ENCODE measurements around the gene TTC34. TPM values are rescaled to one million over a fixed set of nuclear protein-coding genes. Genes with fewer than 3 reads are reported as not detected.
A peak's percentile ranks its signal among the peaks of the same experiment; 100 is the strongest.

Gene TTC34
- total RNA-seq, 2 donors from 2014 or later = under 0.01 to 0.52 TPM

DNA sequence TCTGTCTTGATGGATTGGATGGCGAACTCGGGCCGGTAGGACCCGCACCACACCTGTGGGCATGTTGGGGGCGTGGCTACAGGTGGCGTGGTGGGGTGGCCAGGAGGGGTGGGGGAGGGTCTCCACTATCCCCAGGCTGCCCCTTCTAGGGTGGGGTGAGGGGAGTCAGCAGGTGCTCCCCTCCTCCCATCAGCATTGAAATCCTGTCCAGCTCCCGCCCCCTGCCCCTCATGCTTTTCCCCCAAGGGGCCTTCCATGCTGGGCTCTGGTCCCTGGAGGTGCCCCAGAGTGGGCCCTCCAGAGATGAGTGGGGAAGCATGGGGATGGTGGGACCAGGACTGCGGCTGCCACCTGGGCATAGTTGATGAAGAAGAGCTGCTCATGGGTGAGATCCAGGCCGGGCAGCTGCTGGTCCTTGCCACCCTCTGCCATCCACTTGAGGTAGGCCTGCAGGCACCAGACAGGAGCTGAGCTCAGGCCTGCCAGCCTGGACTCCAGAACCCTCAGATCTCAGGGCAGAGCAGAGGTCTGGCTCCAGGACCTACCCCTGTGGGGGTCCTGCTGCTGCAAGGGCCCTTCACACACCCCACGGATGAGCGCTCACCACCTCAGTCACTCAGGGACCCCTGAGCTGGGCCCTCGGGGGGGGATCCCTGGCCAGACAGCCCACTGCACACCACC is 209.8 kb downstream of the TTC34 start:
- Histone ChIP-seq H3K9me3 (no peaks in the 10 kb centered on the region), H3K27ac (no peak overlapping the region), H3K36me3 (replicated peaks in 1 of 2; ENCODE audit: insufficient read depth in 1 of 2, low read depth in 2 of 2) (no peaks in the 10 kb centered on the region), H3K4me3 (no peak overlapping the region), H3K27me3 (no peaks in the 10 kb centered on the region), H3K4me1 (peaks cover 29% of the 10 kb centered on the region)
- 85 to 96% methylated on average over 4 to 11 of the region's 12 CpGs for WGBS, 2 donors
- DNase-seq (peak in 1 of 4 donors; percentile 5), ATAC-seq (no peak)
- intact Hi-C loops (cut with DNase I) = no loop called here
- TF ChIP-seq, protein P1, sequence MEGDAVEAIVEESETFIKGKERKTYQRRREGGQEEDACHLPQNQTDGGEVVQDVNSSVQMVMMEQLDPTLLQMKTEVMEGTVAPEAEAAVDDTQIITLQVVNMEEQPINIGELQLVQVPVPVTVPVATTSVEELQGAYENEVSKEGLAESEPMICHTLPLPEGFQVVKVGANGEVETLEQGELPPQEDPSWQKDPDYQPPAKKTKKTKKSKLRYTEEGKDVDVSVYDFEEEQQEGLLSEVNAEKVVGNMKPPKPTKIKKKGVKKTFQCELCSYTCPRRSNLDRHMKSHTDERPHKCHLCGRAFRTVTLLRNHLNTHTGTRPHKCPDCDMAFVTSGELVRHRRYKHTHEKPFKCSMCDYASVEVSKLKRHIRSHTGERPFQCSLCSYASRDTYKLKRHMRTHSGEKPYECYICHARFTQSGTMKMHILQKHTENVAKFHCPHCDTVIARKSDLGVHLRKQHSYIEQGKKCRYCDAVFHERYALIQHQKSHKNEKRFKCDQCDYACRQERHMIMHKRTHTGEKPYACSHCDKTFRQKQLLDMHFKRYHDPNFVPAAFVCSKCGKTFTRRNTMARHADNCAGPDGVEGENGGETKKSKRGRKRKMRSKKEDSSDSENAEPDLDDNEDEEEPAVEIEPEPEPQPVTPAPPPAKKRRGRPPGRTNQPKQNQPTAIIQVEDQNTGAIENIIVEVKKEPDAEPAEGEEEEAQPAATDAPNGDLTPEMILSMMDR (IDR thresholded peaks at IDR 0.05) = no peak
- TF ChIP-seq POLR2A (IDR thresholded peaks at IDR 0.05) = no peak

DNA sequence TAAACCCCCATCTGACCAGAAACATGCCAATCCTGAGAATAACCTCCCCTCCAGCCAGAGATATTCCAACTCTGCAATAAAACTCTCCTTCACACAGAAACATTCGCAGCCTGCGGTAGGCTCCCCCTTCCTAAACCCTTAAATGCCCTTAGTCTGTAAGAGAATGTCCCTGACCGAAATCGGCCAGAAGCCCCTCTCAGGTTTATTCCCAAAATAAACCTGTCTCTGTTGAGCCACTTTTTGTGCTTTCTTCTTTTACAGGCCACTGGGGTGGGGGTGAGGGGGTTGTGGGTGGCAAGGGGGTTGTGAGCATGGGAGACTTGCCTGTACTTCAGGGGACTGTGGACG is 210.3 kb downstream of the TTC34 start:
- peaks cover 29% of the 10 kb centered on the region for H3K4me1 ChIP-seq
- H3K27ac ChIP-seq = no peak overlapping the region
- DNase-seq (no peak), ATAC-seq (no peak)
- no peak overlapping the region for H3K4me3 ChIP-seq
- H3K9me3 ChIP-seq = no peaks in the 10 kb centered on the region
- intact Hi-C loops (cut with DNase I) = no loop called here
- no peaks in the 10 kb centered on the region for H3K36me3 ChIP-seq (replicated peaks in 1 of 2; ENCODE audit: insufficient read depth in 1 of 2, low read depth in 2 of 2)
- TF ChIP-seq, protein P1 (IDR thresholded peaks at IDR 0.05) = no peak
- no peak for TF ChIP-seq POLR2A (IDR thresholded peaks at IDR 0.05)
- H3K27me3 ChIP-seq = no peaks in the 10 kb centered on the region
- WGBS, 2 donors = 83 to 85% methylated on average over 4 to 5 of the region's 5 CpGs

DNA sequence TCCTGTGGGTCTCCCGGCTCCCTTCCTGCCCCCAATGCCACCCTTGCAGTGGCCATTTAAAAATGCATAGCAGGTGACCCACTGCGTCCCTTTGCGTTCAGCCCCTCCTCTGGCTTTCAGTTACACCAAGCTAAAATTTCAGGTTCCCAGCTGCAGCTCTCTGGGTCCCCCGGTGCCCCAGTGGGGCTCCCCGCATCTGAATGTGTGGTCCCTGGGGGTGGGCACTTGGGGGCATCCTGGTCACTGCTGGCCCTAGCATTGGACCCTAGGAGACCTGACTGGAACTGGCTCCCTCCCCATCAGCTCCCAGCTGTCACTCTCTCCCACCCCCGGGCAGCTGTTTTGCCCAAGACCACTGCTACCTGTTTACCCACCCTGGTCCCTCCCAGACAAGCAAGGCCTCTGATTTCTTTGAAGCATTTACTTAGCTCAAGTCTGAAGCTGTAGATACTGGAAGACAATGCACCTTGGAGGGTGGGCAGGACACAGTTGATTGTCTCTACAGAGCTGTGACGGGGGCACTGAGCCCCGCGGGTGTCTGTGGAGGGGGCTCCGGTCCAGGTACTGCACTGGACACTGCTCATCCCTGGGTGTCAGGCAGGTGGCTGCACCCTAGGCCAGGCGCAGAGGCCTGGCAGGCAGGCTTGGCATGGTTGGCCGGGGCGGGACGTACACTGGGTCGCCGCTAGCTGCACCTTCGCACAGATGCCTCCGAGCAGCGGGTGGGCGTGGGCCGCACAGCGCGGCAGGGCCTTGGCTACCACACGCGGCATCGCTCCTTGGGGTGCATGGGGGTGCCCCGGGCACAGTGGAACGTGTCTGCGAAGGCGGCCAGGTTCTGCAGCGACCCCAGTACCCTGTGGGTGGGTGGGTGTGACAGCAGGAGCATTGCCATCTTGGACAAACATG is 211.0 kb downstream of the TTC34 start:
- Histone ChIP-seq H3K27ac (no peak overlapping the region), H3K4me3 (no peak overlapping the region), H3K9me3 (no peaks in the 10 kb centered on the region), H3K4me1 (peaks cover 32% of the 10 kb centered on the region), H3K27me3 (no peaks in the 10 kb centered on the region), H3K36me3 (replicated peaks in 1 of 2; ENCODE audit: insufficient read depth in 1 of 2, low read depth in 2 of 2) (no peaks in the 10 kb centered on the region)
- no peak for TF ChIP-seq POLR2A (IDR thresholded peaks at IDR 0.05)
- TF ChIP-seq, protein P1 (IDR thresholded peaks at IDR 0.05) = no peak
- intact Hi-C loops (cut with DNase I) = no loop called here
- no peak for ATAC-seq
- DNase-seq = peak in 1 of 4 donors; percentile 4
- WGBS, 2 donors = 95 to 98% methylated on average over 15 to 23 of the region's 31 CpGs

DNA sequence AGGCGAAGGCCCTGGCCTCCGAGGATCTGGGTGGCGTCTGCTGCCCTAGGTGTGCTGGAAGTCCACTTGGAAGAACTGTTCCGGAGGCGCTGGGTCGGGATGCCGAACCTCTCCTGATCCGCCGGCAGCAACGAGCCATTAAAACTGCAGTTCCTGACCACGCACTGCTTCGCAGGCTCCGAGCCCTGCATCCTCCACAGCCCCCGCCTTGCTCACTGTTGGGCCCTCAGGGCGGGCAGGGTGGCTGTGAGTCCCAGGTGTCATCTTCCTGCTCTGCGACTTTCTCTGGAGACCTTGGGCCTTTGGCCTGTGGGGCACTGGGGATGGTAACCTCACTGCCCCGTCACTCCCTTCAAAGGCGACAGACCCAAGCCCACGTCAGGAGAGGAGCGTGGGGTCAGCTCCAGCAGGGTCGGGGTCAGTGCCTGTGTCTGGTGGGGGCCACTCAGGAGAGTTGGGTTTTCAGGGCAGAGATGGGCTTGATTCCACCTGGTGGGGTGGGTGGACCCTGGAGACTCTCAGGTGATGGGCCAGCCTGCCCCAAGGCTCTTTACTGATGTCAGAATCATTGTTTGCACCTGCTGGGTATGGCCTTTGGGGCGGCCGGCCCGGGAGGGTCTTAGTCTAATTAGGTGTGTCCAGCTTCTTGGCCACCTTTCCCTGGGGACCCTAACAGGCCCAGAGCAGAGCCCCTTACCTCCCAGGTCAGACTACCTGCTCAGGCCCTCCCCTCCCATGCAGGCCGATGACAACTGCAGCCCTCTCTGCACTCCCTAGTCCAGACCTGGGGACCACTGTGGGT is 211.9 kb downstream of the TTC34 start:
- Histone ChIP-seq H3K4me1 (peaks cover 40% of the 10 kb centered on the region), H3K36me3 (replicated peaks in 1 of 2; ENCODE audit: insufficient read depth in 1 of 2, low read depth in 2 of 2) (no peaks in the 10 kb centered on the region), H3K9me3 (no peaks in the 10 kb centered on the region), H3K27ac (no peak overlapping the region), H3K4me3 (no peak overlapping the region), H3K27me3 (no peaks in the 10 kb centered on the region)
- WGBS, 2 donors = 92 to 96% methylated on average over 25 of the region's 25 CpGs
- DNase-seq = no peak
- no peak for ATAC-seq
- no peak for TF ChIP-seq POLR2A (IDR thresholded peaks at IDR 0.05)
- TF ChIP-seq, protein P1 (IDR thresholded peaks at IDR 0.05) = no peak
- intact Hi-C loops (cut with DNase I) = loop anchor here (10.0 kb wide), 1 partner anchor 55 kb away; the partner anchor contains the start of gene HES5
